ENCODE data around the gene FAM219B. TPM values are rescaled to one million over a fixed set of nuclear protein-coding genes. Genes with fewer than 3 reads are reported as not detected.
A peak's percentile ranks its signal among the peaks of the same experiment; 100 is the strongest.

Gene FAM219B
- total and polyA plus RNA-seq, 2 donors (not counting 1 experiment from before 2014, with no cell fraction given) = 80.2 to 109 TPM

GRCh38 chr15:74889390-74889882, 17.2 kb downstream of the FAM219B start:
- H3K4me3 Mint-ChIP-seq = peak overlapping the region; percentile 93
- ChIA-PET CTCF (interaction anchor here (1.0 to 2.9 kb wide), 6 partner anchors 12 to 112 kb away, joined by 3 to 12 read pairs (median 4); partner anchors contain the start of gene ULK3), POLR2A (interaction anchor here (0.5 to 2.1 kb wide), 5 partner anchors 10 to 334 kb away, joined by 3 to 8 read pairs (median 4); partner anchors contain the start of gene FAM219B)
- Histone ChIP-seq H4K20me1 (ENCODE audit: control insufficient read depth, insufficient read depth, low read length, poor library complexity, severe bottlenecking) (no peaks in the 10 kb centered on the region), H3K36me3 (replicated peaks in 1 of 2; ENCODE audit: control extremely low read depth in 1 of 2, control insufficient read depth in 1 of 2, extremely low read depth in 1 of 2, insufficient read depth in 2 of 2, low read length in 1 of 2) (peaks cover 0 to 6% of the 10 kb centered on the region in 2 experiments), H3K9ac (ENCODE audit: low read length) (peak overlapping the region; percentile 92), H3K4me3 (ENCODE audit: control extremely low read depth in 1 of 5, extremely low read depth in 1 of 5, insufficient read depth in 1 of 5, low read depth in 2 of 5, low read length in 4 of 5) (peak overlapping the region; percentile 53 to 94 (median 87)), H3K4me2 (replicated peaks; ENCODE audit: low read depth, low read length, poor library complexity, severe bottlenecking) (peak overlapping the region; percentile 97), H3K4me1 (ENCODE audit: control insufficient read depth in 2 of 2, insufficient read depth in 2 of 2, low read length in 2 of 2) (peaks cover 25 to 42% of the 10 kb centered on the region in 2 donors), H2AFZ (ENCODE audit: insufficient read depth, low read depth, low read length, poor library complexity, severe bottlenecking) (peak overlapping the region; percentile 99), H3K27me3 (replicated peaks in 1 of 4; ENCODE audit: control extremely low read depth in 1 of 4, control insufficient read depth in 3 of 4, insufficient read depth in 4 of 4, low read length in 3 of 4) (no peaks in the 10 kb centered on the region), H3K27ac (ENCODE audit: low read length in 2 of 2) (peak overlapping the region; percentile 74 to 77), H3K9me3 (ENCODE audit: control extremely low read depth in 1 of 3, control insufficient read depth in 2 of 3, insufficient read depth in 1 of 3, low read length in 2 of 3) (no peaks in the 10 kb centered on the region), H3K79me2 (ENCODE audit: control insufficient read depth, insufficient read depth, low read length) (peaks cover 16% of the 10 kb centered on the region)
- ATAC-seq (ENCODE audit: low read depth) (peak; percentile 7), DNase-seq (no peak)
- H3K4me1 Mint-ChIP-seq = peaks cover 39% of the 10 kb centered on the region
- intact Hi-C loops (cut with micrococcal nuclease) = loop anchor here (1.0 kb wide), 2 partner anchors 17 to 46 kb away; partner anchors contain the start of genes FAM219B and ULK3
- H3K9me3 Mint-ChIP-seq (ENCODE audit: insufficient read depth) = no peaks in the 10 kb centered on the region
- H3K27ac Mint-ChIP-seq = peak overlapping the region; percentile 74
- no peaks in the 10 kb centered on the region for H3K27me3 Mint-ChIP-seq
- WGBS (ENCODE audit: insufficient coverage) = 15% methylated on average over 7 of the region's 8 CpGs
- no peak for TF ChIP-seq CTCF (IDR thresholded peaks at IDR 0.05)

- CTCF ChIA-PET = interaction anchor here (1.0 to 2.9 kb wide), 3 partner anchors 13 to 254 kb away, joined by 3 to 12 read pairs (median 4); no protein-coding TSS in a partner anchor
- no peak overlapping the region for H3K4me2 ChIP-seq (replicated peaks; ENCODE audit: low read depth, low read length, poor library complexity, severe bottlenecking)
Measured at GRCh38 chr15:74888716-74889115, 17.9 kb downstream of the FAM219B start.

More at GRCh38 chr15:74888716-74889115, 17.9 kb downstream of the FAM219B start:
- Histone ChIP-seq H3K9me3 (ENCODE audit: control extremely low read depth in 1 of 3, control insufficient read depth in 2 of 3, insufficient read depth in 1 of 3, low read length in 2 of 3) (no peaks in the 10 kb centered on the region), H3K27ac (ENCODE audit: low read length in 2 of 2) (no peak overlapping the region), H3K9ac (ENCODE audit: low read length) (no peak overlapping the region), H3K79me2 (ENCODE audit: control insufficient read depth, insufficient read depth, low read length) (peaks cover 16% of the 10 kb centered on the region), H2AFZ (ENCODE audit: insufficient read depth, low read depth, low read length, poor library complexity, severe bottlenecking) (peak overlapping the region; percentile 99), H3K4me3 (ENCODE audit: control extremely low read depth in 1 of 5, extremely low read depth in 1 of 5, insufficient read depth in 1 of 5, low read depth in 2 of 5, low read length in 4 of 5) (no peak overlapping the region), H3K27me3 (replicated peaks in 1 of 4; ENCODE audit: control extremely low read depth in 1 of 4, control insufficient read depth in 3 of 4, insufficient read depth in 4 of 4, low read length in 3 of 4) (no peaks in the 10 kb centered on the region), H4K20me1 (ENCODE audit: control insufficient read depth, insufficient read depth, low read length, poor library complexity, severe bottlenecking) (no peaks in the 10 kb centered on the region), H3K4me1 (ENCODE audit: control insufficient read depth in 2 of 2, insufficient read depth in 2 of 2, low read length in 2 of 2) (peaks cover 26 to 43% of the 10 kb centered on the region in 2 donors), H3K36me3 (replicated peaks in 1 of 2; ENCODE audit: control extremely low read depth in 1 of 2, control insufficient read depth in 1 of 2, extremely low read depth in 1 of 2, insufficient read depth in 2 of 2, low read length in 1 of 2) (peaks cover 0 to 6% of the 10 kb centered on the region in 2 experiments)
- no peak for ATAC-seq (ENCODE audit: low read depth)
- H3K27ac Mint-ChIP-seq = no peak overlapping the region
- no peak for TF ChIP-seq EZH2 (IDR thresholded peaks at IDR 0.05; ENCODE audit: borderline replicate concordance, insufficient read depth, low read depth, low read length, poor library complexity, severe bottlenecking)
- no peak for TF ChIP-seq CTCF (IDR thresholded peaks at IDR 0.05)
- intact Hi-C loops (cut with micrococcal nuclease) = loop anchor here (1.0 kb wide), 2 partner anchors 18 to 45 kb away; partner anchors contain the start of genes FAM219B and ULK3
- no peak for DNase-seq
- peaks cover 39% of the 10 kb centered on the region for H3K4me1 Mint-ChIP-seq
- H3K27me3 Mint-ChIP-seq = no peaks in the 10 kb centered on the region
- H3K4me3 Mint-ChIP-seq = peak overlapping the region; percentile 93
- 96% methylated on average over 4 of the region's 4 CpGs for WGBS (ENCODE audit: insufficient coverage)
- POLR2A ChIA-PET = interaction anchor here (0.5 to 2.1 kb wide), 3 partner anchors 18 to 334 kb away, joined by 3 to 8 read pairs (median 3); partner anchors contain the start of gene FAM219B
- no peaks in the 10 kb centered on the region for H3K9me3 Mint-ChIP-seq (ENCODE audit: insufficient read depth)

Data from B cell (primary cell).